ENCODE measurements around the gene DRICH1.
"Not testable (repeated sequence)": the region's sequence is repeated elsewhere in the genome, so short reads cannot be mapped to it uniquely, and the experiment has no call there.

The DRICH1 gene

GRCh38 chr22:23638611-23639010, 6.5 kb upstream of the DRICH1 start:
- no peak overlapping the region for H3K4me3 ChIP-seq (ENCODE audit: low read depth, low read length)
- no peak for TF ChIP-seq CTCF (conservative IDR thresholded peaks at IDR 0.05; ENCODE audit: low read depth, low read length)

GRCh38 chr22:23635291-23635690, 3.2 kb upstream of the DRICH1 start:
- not testable (repeated sequence) for DNase-seq (ENCODE audit: low read depth); H3K4me3 ChIP-seq (ENCODE audit: low read depth, low read length)

More at GRCh38 chr22:23638611-23639010, 6.5 kb upstream of the DRICH1 start:
- no peak for DNase-seq (ENCODE audit: low read depth)

GRCh38 chr22:23628056-23628743, 3.9 kb downstream of the DRICH1 start:
- DNase-seq (ENCODE audit: low read depth); H3K4me3 ChIP-seq (ENCODE audit: low read depth, low read length): not testable (repeated sequence)

- TF ChIP-seq CTCF (conservative IDR thresholded peaks at IDR 0.05; ENCODE audit: low read depth, low read length): peak; percentile 67
- peak; percentile 50 for DNase-seq (ENCODE audit: low read depth)
- H3K4me3 ChIP-seq (ENCODE audit: low read depth, low read length): not testable (repeated sequence)
These were observed 4.6 kb downstream of the DRICH1 start for GRCh38 chr22:23627401-23628055.

GRCh38 chr22:23626286-23626975, 5.7 kb downstream of the DRICH1 start:
- no peak for DNase-seq (ENCODE audit: low read depth)
- TF ChIP-seq CTCF (conservative IDR thresholded peaks at IDR 0.05; ENCODE audit: low read depth, low read length): no peak
- no peak overlapping the region for H3K4me3 ChIP-seq (ENCODE audit: low read depth, low read length)

- no peak for DNase-seq (ENCODE audit: low read depth)
- H3K4me3 ChIP-seq (ENCODE audit: low read depth, low read length): no peak overlapping the region
- TF ChIP-seq CTCF (conservative IDR thresholded peaks at IDR 0.05; ENCODE audit: low read depth, low read length): no peak
These were observed 9.5 kb downstream of the DRICH1 start for GRCh38 chr22:23622634-23623033.

- DNase-seq (ENCODE audit: low read depth): not testable (repeated sequence)
These were observed 10.2 kb downstream of the DRICH1 start for GRCh38 chr22:23621916-23622315.

GRCh38 chr22:23621082-23621780, 10.9 kb downstream of the DRICH1 start:
- no peak for DNase-seq (ENCODE audit: low read depth)
- H3K4me3 ChIP-seq (ENCODE audit: low read depth, low read length): no peak overlapping the region
- TF ChIP-seq CTCF (conservative IDR thresholded peaks at IDR 0.05; ENCODE audit: low read depth, low read length): no peak

More at GRCh38 chr22:23621916-23622315, 10.2 kb downstream of the DRICH1 start:
- H3K4me3 ChIP-seq (ENCODE audit: low read depth, low read length): not testable (repeated sequence)
